GM21825 (cell line): ENCODE data around the gene FSIP2.

Experiments used
- ATAC-seq: cut with Tn5 transposase; IDR thresholded peaks from one replicate; pipeline ENCODE4 v1.9.1; 2021; ENCODE audit warnings: mild to moderate bottlenecking, moderate library complexity; ENCODE audit not compliant: unreplicated experiment

Gene FSIP2, protein sequence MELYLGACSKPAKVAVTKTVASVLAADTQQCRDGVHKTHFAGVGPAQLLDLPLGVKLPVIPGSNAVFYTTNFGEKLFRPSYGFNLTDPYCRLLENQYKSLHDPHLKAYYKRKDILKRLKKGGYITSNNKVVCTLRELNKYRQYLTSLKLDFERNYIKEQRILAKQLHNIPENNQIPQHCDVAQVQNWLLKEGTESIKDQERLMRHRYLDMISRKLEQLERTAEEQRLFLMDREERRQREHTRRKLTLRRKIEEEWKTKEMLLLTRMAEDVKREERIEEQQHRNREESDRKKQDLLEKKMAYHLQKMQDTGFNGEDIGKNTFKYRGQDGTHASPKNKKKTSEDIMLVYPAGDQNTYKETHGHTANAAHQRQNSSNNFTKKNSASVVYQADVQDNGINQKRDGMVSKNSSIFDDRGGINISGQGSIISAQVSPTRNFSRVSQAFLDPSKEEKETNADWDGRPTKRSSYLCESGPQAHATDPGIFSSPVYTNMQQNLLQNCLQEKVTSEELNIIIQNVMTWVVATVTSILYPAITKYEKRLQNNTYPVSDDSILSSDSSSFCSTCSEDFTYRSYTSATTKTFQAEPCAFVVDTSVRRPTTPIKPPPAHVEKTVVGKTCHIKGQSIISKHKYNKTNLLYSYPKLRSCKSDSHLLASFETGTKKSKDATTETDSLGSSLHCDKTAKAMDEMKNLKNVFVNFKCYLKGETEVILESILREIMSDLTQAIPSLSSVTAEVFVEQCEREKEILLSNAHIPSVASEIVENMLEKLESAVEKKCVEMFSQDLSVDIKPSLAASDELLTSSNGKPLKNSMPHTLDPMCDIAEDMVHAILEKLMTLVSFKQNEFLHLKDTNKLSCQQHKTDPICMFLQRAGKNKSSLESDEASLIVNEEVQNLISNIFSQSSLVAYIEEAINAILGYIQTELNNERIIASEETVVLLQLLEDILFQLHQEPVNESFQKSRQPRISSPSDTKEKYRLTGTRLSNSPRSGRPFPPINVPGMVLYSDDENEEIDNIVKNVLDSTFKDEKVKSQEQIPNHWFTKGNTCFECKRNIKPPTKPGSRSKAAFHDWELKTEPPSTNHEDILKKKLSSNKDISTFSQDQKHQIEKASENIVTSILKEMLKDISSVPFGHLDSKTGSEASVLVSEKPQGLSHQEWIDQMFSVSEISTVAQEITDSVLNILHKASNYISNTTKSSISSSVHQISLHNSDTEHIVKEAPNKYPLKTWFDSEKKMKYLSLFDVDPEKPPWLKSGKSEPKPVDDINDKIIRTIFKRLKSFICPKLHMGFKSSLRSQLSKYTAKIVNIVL (N-terminal part only)

DNA sequence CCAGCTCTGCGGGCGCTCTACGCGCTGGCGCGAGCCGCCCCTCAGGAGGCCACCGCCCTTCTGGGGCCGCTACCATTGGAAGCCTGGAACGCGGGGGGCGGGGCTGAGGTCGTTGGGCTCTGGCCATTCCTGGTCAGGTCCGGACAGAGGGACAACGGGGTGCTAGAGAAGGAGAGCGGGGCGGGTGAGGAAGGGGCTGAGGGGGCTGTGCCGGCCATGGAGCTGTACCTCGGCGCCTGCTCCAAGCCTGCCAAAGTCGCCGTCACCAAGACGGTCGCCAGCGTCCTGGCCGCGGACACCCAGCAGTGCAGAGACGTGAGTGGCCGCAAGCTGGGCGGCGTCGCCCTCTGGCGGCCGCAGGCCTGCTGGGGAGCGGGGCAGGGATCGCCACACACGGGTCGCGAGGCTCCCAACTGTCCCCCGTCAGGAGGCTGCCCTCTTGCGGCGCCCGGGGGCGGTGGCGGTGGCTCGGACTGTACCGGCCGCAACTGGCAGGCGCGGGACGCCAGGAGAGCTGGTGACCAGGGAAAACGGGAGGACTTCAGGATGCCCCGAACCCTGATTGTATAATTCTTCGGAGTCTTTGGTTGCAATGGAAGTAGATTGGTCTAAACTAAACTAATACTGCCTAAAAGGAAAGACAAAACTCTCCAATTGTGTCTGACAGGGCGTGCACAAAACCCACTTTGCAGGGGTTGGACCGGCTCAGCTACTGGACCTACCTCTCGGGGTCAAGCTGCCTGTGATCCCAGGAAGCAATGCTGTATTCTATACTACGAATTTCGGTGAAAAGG, at the start of gene FSIP2:
Gene FSIP2, plus strand, starts transcription at position 126 of the 794 bp plus-strand sequence. Its CDS starts 91 bp downstream, at position 217.
- peak; percentile 99 for ATAC-seq

DNA sequence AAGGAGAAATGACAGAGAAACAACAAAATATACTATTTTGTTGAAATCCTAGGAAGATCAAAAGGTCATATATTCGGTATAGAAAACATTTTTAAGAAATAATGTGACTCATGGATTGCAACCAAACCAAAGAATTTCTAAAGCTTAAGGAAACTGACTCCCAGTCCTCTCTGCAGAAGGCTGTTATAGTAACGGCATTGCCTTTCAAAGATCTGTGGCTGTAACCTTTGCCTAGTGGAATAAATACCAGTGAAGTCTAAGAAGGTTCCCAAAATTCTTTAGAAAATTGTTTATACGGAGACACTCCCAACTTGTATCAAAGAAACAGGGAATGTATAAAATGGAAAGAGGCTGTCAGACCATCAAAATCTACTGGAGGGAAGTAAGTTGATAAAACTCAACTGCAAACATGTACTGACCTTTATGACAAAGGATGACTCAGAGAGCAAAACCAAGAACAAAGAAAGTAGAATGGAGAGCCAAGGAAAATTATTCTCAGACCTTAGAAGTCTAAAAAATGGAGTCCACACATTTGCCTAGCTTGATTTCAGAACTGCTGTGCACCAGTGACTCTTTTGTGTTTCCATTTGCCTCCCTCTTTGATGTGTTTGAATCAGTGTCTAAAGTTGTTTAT, 48.6 kb upstream of the FSIP2 start:
- no peak for ATAC-seq

DNA sequence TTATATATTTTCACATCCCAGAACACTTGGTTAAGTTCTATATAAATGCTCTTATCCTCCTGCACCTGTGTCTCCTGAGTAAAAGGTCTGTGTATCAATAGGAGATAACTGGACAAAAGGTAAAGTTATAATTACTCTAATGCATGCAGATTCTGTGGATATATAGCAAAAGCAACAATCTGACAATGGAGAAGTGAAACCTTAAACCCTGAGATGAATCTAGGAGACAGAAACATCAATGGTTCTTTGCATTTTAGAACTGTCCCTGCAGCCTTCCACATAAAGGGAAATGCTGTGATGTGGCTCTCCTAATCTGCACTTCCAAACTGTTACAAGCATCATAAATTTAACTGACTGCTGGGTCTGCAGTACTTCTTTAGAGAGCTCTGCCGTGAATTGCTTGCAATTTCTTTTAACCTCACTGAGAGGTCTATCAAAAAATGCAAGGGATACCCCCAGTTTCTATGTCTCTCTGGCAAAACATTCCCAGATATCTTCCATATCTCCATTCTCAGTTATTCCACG, 42.8 kb upstream of the FSIP2 start:
- no peak for ATAC-seq

DNA sequence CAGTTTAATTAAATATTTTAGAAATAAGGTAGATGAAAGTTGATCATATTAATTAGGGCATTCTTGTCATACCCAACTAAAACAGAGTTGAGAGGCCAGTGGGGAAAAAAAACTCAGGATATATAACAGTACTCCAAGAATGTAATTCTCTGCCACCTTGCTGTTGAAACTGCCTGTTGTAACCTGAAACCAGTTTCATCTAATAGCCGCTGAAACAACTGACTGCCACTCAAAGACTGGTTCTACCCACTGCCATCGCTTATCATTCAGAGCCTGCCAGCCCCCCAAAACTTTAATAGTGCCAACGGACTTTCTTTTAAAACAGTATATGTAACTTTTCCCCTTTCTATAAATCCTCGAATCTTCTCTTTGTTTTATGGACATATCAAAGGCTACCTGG, 37.7 kb upstream of the FSIP2 start:
- ATAC-seq: no peak

DNA sequence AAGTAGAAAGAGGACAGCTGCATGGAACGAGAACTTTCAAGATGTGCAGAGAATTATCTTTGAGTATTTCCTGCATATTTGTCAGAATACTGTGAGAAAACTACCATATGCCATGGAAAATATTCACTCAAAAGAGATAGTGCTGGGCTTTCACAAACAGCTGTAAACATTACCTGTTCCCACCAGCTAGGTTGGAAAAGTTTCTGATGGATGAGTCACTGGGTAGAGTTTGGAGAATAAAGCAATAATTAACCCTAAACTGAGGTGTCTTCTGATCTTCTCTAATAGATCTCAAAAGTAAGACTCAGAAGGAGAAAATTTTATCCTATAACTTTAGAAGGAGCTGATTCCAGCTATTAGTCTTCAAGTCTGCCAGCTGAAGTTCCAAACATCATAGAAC, 3.9 kb upstream of the FSIP2 start:
- no peak for ATAC-seq

DNA sequence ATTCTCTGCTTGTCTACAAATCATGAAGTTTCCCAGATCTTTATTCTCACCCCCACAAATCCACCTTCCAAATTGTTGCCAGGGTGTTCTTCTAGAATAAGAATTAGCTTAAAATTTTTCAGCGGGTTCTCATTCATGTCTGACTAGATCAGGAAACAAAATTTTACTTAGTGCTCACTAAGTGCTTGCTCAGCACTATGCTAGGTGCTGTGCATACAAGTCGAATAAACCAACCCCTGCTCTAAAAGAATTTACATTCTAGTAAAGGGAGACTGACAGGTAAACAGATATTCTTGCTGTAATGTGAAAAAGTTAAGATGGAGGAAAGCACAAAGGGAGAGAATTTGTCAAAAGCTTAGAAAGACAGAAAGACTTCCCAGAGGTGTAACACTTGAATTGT, 2.4 kb upstream of the FSIP2 start:
- ATAC-seq: no peak

DNA sequence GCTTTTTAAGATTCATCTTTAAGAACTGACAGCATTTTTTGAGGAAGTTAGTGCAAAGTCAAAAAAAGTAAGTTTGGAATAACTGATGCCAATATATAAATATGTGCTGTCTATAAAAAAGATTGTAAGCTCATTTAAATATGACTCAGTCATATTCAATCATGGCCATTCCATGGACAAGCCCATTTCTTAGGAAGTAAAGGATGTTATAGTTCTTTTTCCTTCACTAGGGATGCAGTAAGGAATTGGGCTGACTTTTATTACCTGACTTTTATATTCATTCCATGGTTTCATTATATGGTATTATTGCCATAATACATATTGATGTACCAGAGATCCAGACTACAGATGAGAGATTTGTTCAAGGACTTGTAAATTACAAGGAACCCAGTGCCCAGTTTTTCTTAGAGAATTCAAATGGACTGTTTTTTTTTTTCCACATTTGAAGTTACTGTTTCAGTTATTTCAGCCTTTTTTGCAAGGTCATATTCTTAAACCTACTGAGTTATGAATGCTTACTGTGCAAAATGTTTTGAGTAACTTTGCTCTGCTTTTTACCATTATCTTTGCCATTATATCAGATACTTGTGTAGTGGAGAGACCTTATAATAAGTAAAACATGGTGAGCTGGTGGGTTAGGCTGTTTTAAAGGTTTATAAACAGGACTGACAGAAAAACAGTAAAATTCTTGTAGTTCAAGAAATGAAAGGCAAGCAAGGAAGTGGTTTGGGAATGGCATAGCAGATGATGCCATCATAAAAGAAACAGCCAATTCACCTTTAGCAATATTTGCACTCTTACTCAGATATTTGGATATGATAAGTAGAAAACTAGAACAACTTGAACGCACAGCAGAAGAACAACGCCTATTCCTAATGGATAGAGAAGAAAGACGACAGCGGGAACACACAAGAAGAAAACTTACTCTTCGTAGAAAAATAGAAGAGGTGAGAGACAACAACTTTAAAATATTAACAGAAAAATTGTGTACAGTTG, 7.6 kb downstream of the FSIP2 start:
- no peak for ATAC-seq

DNA sequence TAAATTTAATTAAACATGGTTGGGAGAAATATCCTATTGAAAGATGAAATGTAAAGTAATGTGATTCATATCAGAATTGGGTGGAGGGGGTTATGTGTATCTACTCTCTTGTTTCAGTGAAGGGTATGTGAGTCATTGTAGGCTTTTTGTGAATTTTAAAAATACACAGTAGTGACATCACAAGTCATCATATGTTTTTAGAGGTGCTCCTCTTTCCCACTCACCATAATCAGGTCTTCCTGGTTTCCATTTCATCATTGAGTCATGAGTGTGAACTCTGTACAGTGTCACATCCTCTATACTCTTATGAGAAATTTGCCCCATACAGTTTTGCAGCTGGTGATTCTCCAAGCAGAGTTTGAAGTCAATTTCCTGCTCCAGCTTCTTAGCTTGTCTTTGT, 18.8 kb downstream of the FSIP2 start:
- no peak for ATAC-seq

DNA sequence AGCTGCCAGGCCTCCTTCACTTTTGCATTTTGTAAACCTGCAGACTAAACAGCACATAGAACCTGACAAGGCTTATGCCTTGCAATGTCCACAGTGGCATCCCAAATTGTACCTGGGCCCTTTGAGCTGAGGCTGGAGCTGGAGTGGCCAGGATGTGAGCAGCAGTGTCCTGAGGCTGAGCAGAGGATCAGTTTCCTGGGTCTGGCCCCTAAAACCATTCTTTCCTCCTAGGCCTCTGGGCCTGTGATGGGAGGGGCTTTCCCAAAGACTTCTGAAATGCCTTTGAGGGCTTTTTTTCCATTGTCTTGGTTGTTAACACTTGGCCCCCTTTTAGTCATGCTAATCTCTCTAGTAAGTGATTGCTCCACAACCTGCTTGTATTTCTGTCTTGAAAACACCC, 32.8 kb downstream of the FSIP2 start:
- no peak for ATAC-seq

DNA sequence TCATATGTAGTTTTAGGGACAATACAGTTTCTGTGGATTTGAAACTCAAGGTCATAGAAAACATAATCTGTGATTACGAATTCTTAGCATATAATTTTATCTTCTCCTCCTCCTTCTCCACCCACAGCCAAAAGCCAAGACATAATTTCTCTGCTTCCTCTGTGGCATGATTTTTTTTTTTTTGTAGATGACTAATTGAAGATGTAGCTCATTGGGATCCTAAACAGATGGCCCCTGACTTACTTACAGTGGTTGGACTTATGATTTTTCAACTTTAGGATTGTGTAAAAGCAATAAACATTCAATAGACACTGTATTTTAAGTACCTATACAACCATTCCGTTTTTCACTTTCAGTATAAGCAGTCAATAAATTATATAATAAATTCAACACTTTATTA, 42.3 kb downstream of the FSIP2 start:
- no peak for ATAC-seq

DNA sequence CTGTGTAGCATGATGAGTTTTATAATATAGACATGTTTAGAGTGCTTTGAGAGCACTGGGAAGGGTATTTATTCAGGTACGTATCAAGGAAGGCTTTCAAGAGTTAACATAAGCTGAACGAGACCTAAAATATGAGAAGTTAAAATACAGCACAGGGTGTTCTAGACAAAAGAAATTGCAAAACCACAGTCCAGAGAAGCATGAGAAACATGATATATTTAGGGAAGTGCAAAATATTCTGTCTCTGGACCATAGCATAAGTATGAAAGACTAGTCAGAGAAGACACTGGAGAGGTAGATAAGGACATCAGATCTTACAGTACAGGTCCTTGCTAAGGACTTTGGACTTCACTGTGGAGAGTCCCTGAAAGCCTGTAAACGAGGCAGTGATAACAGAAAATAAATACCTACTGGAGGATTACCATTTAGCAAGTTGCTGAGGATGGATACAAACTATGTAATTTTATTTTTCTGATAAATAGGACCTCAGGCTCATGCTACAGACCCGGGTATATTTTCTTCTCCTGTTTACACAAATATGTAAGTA, 43.7 kb downstream of the FSIP2 start:
- ATAC-seq: no peak

DNA sequence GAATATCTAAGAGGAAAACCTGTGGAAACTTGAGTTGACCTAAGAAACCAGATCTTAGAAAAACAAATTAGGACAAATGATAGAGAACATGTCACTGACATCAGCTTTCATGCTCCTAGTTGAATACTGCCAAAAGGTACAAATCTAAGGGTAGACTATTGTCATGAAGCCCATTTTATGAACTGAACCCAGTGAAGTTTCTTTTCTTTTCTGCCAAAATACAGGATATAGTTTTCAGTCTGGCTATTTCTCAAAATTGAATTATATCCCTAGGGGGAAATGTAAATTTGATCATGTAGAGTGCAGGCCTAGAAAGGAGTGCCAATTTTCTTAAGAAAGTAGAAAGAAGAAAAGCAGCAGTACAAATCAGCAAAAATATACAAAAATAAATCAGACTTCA, 46.6 kb downstream of the FSIP2 start:
- no peak for ATAC-seq

DNA sequence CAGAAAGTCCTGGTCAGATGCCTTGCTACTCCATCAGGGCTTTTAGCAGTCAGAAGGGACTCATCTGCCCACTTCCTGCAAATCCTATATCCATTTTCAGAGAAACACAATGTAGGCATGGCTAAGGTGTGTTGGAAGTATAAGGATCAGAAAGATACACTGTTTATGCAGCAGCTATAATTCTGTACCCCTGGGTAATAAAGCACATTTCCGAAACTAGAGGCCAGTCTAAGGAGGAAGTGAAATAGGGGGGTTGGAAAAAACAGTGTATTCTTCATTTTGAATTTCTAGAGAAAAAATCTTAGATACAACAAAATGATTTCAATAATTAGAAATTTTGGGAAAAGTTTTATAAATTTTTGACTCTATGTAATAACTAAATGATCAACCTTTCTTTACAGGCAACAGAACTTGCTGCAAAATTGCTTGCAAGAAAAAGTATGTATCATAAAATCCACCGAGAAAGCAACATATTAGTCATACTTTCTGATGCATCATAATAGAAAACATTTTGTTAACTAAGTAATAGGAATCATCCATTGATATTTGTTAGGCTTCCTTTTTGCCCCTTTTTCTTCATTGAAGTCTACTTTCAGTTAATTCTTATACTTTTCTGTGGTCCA, 47.4 kb downstream of the FSIP2 start:
- ATAC-seq: peak; percentile 72

DNA sequence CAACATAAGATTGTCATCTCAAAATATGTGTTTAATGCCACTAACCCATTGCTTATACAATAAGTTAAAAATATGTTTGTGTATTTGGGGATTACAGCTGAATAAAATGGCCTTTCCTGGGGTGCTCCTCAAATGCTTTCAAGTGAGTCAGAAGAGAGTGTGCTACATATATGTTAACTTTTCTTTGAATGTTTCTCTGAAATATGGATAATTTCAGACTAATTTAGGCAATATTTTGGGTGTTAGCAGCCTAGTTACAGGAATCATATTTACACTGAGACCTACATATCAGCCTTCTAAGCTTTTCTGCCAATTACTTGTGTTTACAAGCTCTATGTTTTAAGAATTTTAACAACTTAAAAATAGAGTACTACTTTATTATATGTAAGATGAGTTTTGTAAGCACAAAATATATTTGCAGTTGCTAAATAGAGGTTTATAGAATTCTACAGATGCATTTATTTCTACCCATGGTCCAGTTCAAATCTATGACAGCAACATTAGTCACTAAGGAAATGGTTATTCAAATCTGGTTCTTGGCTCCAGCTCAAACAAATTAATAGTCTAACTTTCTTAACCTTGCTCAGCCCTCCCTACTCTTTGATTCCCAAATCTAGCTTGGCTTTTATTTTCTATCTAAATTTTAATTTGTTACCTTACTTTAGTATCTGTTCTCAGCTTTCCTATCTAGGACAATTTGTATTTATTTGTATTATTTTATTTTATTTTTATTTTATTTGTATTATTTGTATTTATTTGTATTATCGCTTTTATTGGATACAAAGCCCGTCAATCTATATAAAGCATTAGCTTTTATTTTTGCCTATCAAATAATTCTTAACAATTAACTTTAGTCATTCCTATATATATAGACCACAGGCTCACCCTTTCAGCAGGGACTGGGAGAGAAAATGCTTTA, 48.9 kb downstream of the FSIP2 start:
- ATAC-seq: no peak

DNA sequence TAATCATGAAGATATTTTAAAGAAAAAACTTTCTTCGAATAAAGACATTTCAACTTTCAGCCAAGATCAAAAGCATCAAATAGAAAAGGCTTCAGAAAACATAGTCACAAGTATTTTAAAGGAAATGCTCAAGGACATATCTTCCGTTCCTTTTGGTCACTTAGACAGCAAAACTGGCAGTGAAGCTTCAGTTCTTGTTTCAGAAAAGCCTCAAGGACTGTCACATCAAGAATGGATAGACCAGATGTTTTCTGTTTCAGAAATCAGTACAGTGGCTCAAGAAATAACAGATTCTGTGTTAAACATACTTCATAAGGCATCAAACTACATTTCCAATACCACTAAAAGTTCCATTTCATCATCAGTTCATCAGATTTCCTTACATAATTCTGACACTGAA, 51.8 kb downstream of the FSIP2 start:
- no peak for ATAC-seq

DNA sequence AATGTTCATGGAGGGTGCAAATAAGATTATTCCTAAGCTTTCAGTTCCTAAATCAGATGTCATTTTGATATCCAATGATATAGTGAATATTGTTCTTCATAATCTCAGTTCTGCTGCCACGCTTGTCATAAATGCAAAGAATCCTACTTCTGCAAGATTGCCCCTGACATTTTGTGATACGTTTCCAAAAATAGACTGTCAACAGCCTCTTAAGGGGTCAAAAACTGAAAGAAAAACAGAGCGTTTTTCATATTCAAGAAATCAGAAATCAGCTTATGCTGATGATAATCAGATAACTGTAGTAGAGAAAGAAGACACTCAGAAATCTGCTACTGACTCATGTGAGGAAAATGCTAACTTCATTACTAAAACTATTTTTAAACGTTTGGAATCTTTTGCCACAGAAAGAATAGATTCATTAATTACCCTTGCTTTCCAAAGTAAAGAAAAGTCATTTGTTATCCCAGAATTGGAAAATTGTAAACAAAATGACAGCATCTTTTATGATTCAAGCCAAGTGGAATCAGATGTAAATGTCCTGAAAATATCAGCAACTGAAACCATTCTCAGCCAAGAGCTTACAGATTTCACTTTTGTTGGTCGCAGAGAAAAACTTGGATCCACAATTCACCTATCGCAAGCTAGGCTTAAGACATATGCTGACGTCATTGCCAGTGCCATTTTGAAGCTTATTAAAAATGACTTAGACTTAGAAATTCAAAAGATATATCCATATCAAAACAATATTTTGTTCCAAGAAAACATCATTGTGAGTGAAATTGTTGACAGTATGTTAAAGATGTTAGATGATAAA, 55.1 kb downstream of the FSIP2 start:
- no peak for ATAC-seq
